Skin of body (tissue), 2 donors: Measurements from ENCODE around the gene ANKRD33B. TPM values are rescaled to one million over a fixed set of nuclear protein-coding genes. Genes with fewer than 3 reads are reported as not detected.
"Not testable (repeated sequence)": the region's sequence is repeated elsewhere in the genome, so short reads cannot be mapped to it uniquely, and the experiment has no call there.

Experiments
- DNase-seq: peaks from one replicate; lab custom pipeline; 2025; lab: John Stamatoyannopoulos, UW
- total RNA-seq: library from RNA; depleted of rRNA; stranded (reverse); fragments of >200 nt; gene quantifications from one replicate; pipeline ENCODE4 v1.2.3, GENCODE V29; 2014

The ANKRD33B gene
- total RNA-seq, 1 donor from 2014 or later, result 7.4 TPM

- no peak for DNase-seq
Measured at GRCh38 chr5:10536931-10537579, 26.8 kb upstream of the ANKRD33B start.

GRCh38 chr5:10537624-10538023 lies 26.2 kb upstream of the ANKRD33B start:
- no peak for DNase-seq

DNA sequence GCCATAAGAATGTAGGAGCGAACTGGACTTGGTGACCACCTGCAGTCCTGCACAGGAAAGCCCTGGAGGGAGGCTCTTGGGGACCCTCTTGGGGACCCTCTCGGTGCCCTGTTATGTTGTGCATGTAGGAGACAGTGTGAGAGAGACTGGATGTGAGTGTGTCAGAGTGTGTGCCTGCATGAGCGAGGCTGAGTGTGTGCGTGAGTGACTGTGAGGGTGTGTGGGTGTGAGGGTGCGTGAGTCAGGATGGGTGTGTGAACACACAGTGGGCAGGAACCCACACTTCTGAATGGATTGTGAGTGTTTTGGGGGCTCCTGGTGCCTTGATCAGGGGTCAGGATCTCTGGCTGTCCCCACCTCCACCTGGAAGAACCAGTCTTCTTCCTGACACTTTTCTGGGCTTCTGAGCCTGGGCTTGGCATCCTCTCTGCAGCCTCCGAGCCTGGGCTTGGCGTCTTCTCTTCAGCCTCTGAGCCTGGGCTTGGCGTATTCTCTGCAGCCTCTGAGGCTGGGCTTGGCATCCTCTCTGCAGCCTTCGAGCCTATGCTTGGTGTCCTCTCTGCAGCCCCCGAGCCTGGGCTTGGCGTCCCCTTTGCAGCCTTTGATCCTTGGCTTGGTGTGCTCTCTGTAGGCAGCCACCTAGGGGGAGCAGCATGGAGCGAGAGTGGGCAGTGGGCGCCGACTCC lies 25.6 kb upstream of the ANKRD33B start:
- no peak for DNase-seq

- peak; percentile 25 for DNase-seq
Measured at GRCh38 chr5:10538789-10539686, 24.8 kb upstream of the ANKRD33B start.

DNA sequence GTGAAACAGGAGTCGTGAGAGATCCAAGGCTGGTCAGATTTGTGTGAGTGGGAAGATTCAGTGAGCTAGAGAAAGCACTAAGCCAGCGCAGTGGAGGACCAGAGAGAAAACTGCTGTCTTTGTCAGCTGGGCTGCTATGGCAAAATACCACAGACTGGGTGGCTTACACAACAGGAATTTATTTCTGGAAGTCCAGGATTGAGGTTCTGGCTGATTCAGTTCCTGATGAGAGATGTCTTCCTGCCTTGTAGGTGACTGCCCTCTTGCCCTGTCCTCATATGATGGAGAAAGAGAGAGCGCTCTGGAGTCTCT lies 24.2 kb upstream of the ANKRD33B start:
- no peak for DNase-seq

GRCh38 chr5:10540036-10540544 lies 23.8 kb upstream of the ANKRD33B start:
- no peak for DNase-seq

DNA sequence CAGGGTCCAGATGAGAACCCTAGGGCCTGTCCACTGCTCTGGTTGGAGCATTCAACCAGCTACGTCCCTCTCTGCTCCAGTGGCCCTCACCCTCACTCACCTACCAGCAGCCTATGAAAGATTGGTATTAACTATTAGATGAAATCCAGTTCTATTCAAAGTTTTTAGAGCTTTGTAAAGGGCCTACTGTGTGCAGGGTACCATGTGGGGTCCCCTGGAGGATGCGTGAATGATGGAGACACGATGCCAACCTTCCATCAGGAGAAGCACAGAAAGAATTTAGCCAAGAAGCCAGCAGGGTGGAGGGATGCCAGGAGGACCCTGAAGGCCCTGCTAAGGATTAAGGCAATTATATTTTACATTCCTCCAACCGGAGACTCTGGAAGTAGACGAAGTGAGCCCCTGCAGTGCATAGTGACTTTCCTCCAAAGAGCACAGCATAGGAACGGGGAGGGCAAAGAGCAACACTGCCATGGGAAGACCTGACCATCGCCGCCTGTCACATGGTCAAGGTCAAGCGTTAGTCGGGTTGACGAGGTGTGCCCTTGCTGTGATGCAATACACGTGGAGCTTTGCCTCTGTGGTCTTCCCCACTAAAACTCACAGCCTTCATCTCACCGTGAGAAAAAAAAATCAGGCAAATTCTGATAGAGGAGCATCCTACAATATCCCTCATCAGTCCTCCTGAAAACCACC lies 22.8 kb upstream of the ANKRD33B start:
- DNase-seq, result no peak

GRCh38 chr5:10542055-10542550 lies 21.8 kb upstream of the ANKRD33B start:
- no peak for DNase-seq

DNA sequence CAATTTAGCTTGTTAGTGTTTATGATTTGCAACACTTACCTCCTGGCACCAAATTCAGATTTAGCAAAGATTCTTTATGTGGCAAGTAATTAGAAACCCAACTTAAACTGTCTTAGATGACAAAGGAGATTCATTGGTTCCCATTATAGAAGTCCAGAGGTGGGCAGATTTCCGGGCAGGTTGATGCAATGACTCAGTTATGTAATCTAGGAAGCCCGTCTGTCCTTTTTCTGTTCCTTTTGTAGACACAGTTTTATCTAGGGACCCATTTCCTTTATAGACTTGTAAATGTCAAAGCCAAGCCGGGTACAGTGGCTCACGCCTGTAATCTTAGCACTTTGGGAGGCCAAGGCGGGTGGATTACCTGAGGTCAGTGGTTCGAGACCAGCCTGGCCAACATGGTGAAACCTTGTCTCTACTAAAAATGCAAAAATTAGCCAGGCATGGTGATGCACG lies 20.3 kb upstream of the ANKRD33B start:
- no peak for DNase-seq

DNA sequence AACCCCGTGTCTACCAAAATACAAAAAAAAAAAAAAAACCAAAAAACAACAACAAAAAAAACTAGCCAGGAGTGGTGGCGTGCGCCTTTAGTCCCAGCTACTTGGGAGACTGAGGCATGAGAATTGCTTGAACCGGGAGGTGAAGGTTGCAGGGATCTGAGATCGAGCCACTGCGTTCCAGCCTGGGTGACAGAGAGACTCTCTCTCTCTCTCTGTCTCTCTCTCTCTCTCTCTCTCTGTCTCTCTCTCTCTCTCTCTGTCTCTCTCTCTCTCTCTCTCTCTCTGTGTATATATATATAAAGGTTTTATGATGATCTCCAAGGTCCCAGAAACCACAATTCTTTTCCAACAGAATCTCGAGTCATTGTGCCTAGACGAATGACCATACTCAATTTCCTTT lies 18.8 kb upstream of the ANKRD33B start:
- DNase-seq, result no peak

GRCh38 chr5:10546186-10546585 lies 17.7 kb upstream of the ANKRD33B start:
- DNase-seq, result no peak

DNA sequence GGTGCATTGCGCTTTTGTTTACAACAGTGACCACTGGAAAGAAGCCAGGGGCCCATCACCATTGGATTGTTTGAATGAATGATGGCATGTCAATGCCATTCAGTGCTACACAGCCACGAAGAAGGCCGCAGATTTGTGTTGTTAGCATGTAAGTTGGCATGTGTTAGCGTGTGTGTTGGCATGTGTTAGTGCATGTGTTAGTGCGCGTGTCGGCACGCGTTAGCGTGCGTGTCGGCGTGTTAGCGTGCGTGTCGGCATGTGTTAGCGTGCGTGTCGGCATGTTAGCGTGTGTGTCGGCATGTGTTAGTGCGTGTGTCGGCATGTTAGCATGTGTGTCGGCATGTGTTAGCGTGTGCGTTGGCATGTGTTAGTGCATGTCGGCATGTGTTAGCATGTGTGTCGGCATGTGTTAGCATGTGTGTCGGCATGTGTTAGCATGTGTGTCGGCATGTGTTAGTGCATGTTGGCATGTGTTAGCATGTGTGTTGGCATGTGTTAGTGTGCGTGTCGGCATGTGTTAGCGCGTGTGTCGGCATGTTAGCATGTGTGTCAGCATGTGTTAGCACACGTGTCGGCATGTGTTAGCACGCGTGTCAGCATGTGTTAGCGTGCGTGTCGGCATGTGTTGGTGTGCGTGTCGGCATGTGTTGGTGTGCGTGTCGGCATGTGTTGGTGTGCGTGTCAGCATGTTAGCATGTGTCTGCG lies 15.3 kb upstream of the ANKRD33B start:
- DNase-seq, result no peak

DNA sequence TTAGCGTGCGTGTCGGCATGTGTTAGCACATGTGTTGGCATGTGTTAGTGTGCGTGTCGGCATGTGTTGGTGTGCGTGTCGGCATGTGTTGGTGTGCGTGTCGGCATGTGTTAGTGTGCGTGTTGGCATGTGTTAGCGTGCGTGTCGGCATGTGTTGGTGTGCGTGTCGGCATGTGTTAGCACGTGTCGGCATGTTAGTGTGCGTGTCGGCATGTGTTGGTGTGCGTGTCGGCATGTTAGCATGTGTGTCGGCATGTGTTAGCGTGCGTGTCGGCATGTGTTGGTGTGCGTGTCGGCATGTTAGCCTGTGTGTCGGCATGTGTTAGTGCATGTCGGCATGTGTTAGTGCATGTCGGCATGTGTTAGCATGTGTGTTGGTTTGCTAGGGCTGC lies 14.8 kb upstream of the ANKRD33B start:
- not testable (repeated sequence) for DNase-seq

DNA sequence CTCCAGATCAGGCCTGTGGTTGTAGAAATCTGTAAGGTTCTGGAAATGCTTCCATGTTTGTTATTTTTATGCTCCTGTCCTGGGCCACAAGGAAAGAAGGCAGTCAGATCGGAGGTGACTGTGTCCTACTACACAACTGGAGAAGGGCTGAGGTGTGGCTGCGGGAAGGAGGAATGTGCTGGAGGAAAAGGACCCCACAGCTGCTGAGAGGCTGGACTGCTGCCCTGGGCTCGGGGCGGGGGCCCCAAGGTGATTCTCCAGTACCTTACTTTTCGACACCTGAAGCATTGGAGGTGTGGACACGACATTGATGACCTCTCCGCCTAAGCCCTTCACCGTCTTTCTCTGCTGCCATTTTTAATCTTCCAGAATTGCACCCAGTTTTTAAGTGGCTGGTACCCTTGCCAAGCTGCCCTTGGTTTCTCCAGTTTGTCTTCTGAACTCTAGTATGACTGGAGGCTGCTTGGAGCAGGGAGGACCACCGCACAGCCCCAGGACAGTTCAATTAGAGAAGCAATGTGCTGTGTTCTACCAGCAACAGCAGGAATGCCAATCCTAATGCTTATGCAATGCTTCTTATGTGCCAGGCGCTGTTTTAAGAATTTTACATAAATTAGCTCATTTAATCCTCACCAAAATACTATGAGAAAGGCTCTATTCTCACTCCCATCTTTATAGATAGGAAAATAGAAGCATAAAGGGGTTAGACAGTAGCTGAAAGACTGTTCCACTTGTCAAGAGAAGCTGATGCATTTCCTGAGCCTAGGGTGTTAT lies 13.5 kb upstream of the ANKRD33B start:
- no peak for DNase-seq

DNA sequence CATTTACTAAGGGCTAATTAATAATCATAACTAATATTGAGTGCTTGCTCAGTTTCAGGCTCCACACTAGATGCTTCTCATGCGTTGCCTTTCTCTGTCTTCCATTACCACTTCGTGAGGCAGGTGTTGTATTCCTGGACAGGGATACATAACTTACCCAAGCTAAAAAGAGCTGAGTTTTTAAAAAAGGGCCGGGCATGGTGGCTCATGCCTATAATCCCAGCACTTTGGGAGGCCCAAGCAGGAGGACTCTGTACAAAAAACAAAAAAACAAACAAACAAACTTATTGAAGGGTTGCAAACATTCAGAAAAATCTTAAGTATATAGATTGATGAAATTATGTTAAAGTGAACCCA lies 12.1 kb upstream of the ANKRD33B start:
- DNase-seq, result no peak

DNA sequence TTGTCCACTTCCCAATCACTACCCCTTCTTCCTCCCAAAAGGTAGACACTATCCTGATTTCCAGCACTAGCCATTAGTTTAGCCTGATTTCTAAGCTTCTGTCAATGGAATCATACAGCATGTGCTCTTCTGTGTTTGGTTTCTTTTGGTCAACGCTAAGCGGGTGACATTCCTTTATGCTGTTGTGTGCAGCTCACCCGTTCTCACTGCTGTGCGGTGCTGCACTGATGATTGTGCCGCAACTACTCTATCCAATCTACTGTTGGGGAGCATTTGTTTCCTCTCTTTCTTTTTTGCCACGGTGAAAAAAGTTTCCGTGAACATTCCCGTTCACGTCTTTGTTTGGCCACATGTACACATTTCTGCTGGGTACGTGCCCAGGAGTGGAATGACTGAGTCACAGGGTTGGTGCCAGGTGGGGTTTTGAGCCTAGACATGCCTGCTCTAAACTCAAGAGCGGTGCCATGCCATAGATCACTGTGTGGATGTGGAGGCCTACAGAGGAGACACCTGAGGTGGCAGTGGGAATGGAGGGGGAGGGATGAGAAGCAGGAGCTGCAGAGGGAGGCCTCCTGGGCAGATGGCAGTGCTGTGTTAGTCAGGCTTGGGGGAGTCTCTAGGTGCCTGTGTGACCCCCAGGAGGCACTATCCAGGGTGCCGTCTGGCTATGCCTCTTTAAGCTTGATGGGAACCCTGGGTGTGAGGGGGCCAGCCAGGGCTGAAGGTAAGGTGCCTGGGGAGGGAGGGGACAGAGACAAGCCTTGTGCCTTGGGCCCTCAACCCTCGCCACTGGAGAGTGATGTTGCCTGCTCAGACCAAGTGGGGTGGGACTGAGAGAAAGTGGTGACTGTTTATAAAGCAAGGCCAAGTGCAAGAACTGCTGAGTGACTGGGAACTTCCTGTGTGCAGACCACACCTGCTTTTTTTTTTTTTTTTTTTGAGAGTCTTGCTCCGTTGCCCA lies 11.4 kb upstream of the ANKRD33B start:
- DNase-seq, result no peak

GRCh38 chr5:10553476-10553875 lies 10.4 kb upstream of the ANKRD33B start:
- DNase-seq, result no peak

DNA sequence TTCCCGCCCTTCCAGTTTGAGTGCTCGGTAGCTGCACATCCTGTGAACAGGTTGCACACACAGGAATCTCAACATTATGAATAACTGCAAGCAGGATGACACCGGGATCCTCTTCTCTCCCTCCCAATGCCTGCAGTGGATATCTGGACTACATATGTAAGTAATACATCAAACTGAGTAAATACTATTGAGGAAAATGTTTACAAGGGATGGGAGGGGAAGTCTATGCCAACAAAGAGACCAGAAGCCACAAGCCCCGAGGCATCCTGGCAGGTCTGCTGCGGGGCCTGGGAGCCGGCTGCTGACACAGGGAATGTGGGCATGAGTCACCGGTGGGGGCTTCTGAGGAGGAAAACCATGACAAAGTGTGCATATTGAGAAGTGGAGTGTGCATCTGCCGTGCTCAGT lies 8.6 kb upstream of the ANKRD33B start:
- DNase-seq, result peak; percentile 40

- no peak for DNase-seq
Measured at GRCh38 chr5:10556289-10556807, 7.5 kb upstream of the ANKRD33B start.
